Transverse colon (tissue), 3 donors: ENCODE data around the gene HSPA1L.

Experiments
- CTCF ChIP-seq, 5 experiments: fragments of 200-600 bp in 3 of 5; fragments of 450-650 bp in 2 of 5; sonication (generic) in 3 of 5; IDR thresholded peaks; 1 replicate in 2 of 5; 2 replicates in 3 of 5; pipeline ENCODE4 v1.5.1; 2016 to 2017; ENCODE audit warnings: antibody characterized with exemption in 5 of 5, inconsistent platforms in 3 of 5, mild to moderate bottlenecking in 2 of 5, moderate library complexity in 1 of 5
- POLR2A ChIP-seq: fragments of 450-650 bp; IDR thresholded peaks from one replicate; pipeline ENCODE4 v1.6.1; 2016; ENCODE audit warnings: antibody characterized with exemption, mild to moderate bottlenecking, moderate library complexity

- TF ChIP-seq CTCF (IDR thresholded peaks at IDR 0.05), result no peak
- TF ChIP-seq POLR2A, result no peak
These were observed 1.6 kb downstream of the HSPA1L start for GRCh38 chr6:31813465-31813849.
